HEK293T (cell line): ENCODE measurements around the gene LDAF1.
"Not testable (repeated sequence)": the region's sequence is repeated elsewhere in the genome, so short reads cannot be mapped to it uniquely, and the experiment has no call there.

ENCODE experiments used
- CTCF ChIA-PET: fragments of 350-600 bp; formaldehyde crosslinking; extraction: SDS; loops from one replicate; lab custom pipeline; 2021; ENCODE audit warnings: antibody characterized with exemption, inconsistent platforms; lab: Yijun Ruan, JAX
- POLR2A ChIA-PET: fragments of 350-600 bp; formaldehyde crosslinking; extraction: SDS; loops from one replicate; lab custom pipeline; 2020; ENCODE audit warnings: antibody characterized with exemption, inconsistent platforms; lab: Yijun Ruan, JAX
- DNase-seq: peaks from one replicate; pipeline ENCODE4 v3.0.0; 2012; ENCODE audit warnings: mixed read lengths; ENCODE audit errors: extremely low spot score
- ARNT ChIP-seq: fragments of 450-650 bp; IDR thresholded peaks from 2 replicates; pipeline ENCODE4 v1.6.1; 2017; ENCODE audit warnings: mild to moderate bottlenecking
- BHLHE40 ChIP-seq: fragments of 450-650 bp; IDR thresholded peaks from 2 replicates; pipeline ENCODE4 v1.6.1; 2016; ENCODE audit warnings: mild to moderate bottlenecking, moderate library complexity, borderline replicate concordance
- CTBP1 ChIP-seq: fragments of 450-650 bp; IDR thresholded peaks from 2 replicates; pipeline ENCODE4 v1.6.1; 2016; ENCODE audit warnings: borderline replicate concordance
- ELF4 ChIP-seq: fragments of 450-650 bp; IDR thresholded peaks from 2 replicates; pipeline ENCODE4 v1.6.1; 2017; ENCODE audit warnings: antibody characterized with exemption
- FOXA1 ChIP-seq: fragments of 450-650 bp; IDR thresholded peaks from 2 replicates; pipeline ENCODE4 v1.6.1; 2016; ENCODE audit warnings: mild to moderate bottlenecking
- FOXK2 ChIP-seq: fragments of 450-650 bp; IDR thresholded peaks from 2 replicates; pipeline ENCODE4 v1.6.1; 2016; ENCODE audit warnings: mild to moderate bottlenecking
- FOXM1 ChIP-seq: fragments of 450-650 bp; IDR thresholded peaks from 2 replicates; pipeline ENCODE4 v1.6.1; 2017; ENCODE audit warnings: mild to moderate bottlenecking, borderline replicate concordance
- HDGF ChIP-seq: fragments of 450-650 bp; IDR thresholded peaks from 2 replicates; pipeline ENCODE4 v1.6.1; 2017; ENCODE audit warnings: antibody characterized with exemption, borderline replicate concordance
- L3MBTL2 ChIP-seq: fragments of 450-650 bp; conservative IDR thresholded peaks from 2 replicates; pipeline ENCODE4 v1.6.1; 2016; ENCODE audit warnings: mild to moderate bottlenecking
- LEF1 ChIP-seq: fragments of 450-650 bp; IDR thresholded peaks from 2 replicates; pipeline ENCODE4 v1.6.1; 2017; ENCODE audit warnings: mild to moderate bottlenecking, borderline replicate concordance
- NFRKB ChIP-seq: fragments of 450-650 bp; IDR thresholded peaks from 2 replicates; pipeline ENCODE4 v1.6.1; 2016; ENCODE audit warnings: mild to moderate bottlenecking, moderate library complexity
- SP1 ChIP-seq: fragments of 450-650 bp; IDR thresholded peaks from 2 replicates; pipeline ENCODE4 v1.6.1; 2017
- SUZ12 ChIP-seq: fragments of 450-650 bp; IDR thresholded peaks from 2 replicates; pipeline ENCODE4 v1.6.1; 2016; ENCODE audit warnings: mild to moderate bottlenecking
- TARDBP ChIP-seq: fragments of 450-650 bp; IDR thresholded peaks from 2 replicates; pipeline ENCODE4 v1.6.1; 2016
- ZNF384 ChIP-seq: fragments of 450-650 bp; IDR thresholded peaks from 2 replicates; pipeline ENCODE4 v1.6.1; 2016
- TF ChIP-seq, protein P1 (sequence below): fragments of 450-650 bp; IDR thresholded peaks from 2 replicates; pipeline ENCODE4 v1.6.1; 2016

LDAF1 gene

DNA sequence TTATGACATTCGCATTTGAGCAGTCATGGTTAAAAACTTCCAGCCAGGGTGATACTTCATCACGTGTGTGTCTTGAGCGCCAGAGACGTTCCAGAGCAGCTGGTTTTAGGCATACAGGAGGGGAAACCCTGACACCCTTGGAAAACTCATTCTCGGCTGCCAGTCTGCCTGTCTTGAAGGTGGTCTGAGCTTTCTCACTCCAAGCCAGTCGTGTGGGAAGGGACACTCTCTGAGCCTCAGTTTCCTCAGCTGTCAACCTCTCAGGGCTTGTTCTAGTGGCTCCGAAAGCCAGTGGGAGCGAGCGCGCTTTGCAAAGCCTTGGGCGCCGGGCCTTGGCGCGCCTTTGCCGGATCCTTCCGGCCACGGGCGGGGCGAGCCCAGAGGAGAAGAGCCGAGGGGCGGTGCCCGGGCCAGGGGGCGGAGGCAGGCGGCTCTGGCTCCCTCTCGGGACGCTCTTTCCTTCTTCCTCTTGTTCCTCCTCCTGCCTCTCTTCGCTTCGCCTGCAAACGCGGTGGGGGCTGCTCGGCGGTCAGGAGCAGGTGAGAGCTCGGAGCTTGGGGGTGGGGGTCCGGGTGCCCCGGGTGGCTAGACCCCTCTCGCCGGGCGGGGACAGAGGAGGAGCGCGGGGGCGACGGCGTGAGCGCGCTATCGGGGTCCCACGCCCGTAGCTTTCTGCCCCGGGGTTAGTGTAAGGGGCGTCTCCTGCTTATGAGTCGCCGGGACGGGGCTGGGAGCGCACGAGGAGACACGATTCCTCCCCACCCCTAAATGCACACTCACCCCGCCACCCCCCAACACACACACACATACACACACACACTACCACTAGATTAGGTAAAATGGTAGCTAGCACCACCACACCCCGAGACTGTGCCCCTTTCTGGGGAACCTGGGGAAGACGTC lies at the start of gene LDAF1:
LDAF1 (plus strand) TSS at position 467 of the 903 bp plus-strand sequence. CDS start 2,509 bp downstream, outside the sequence.
- no peak for TF ChIP-seq NFRKB
- no peak for TF ChIP-seq HDGF
- no peak for TF ChIP-seq SUZ12
- TF ChIP-seq CTBP1, result no peak
- no peak for TF ChIP-seq ZNF384
- TF ChIP-seq FOXA1, result no peak
- no peak for TF ChIP-seq LEF1
- no peak for TF ChIP-seq ELF4
- no peak for TF ChIP-seq ARNT
- no peak for TF ChIP-seq SP1
- TF ChIP-seq FOXM1, result no peak
- no peak for TF ChIP-seq FOXK2
- no peak; the same call in none of the 2 replicates for TF ChIP-seq L3MBTL2
- TF ChIP-seq, protein P1, sequence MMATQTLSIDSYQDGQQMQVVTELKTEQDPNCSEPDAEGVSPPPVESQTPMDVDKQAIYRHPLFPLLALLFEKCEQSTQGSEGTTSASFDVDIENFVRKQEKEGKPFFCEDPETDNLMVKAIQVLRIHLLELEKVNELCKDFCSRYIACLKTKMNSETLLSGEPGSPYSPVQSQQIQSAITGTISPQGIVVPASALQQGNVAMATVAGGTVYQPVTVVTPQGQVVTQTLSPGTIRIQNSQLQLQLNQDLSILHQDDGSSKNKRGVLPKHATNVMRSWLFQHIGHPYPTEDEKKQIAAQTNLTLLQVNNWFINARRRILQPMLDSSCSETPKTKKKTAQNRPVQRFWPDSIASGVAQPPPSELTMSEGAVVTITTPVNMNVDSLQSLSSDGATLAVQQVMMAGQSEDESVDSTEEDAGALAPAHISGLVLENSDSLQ, result no peak
- TF ChIP-seq TARDBP, result no peak
- POLR2A ChIA-PET, result interaction anchor here (0.7 to 3.5 kb wide), 2 partner anchors 39 to 143 kb away, joined by 3 to 17 read pairs; no protein-coding TSS in a partner anchor
- peak; percentile 85 for DNase-seq
- CTCF ChIA-PET, result interaction anchor here (0.5 to 2.3 kb wide), 3 partner anchors 30 to 142 kb away, joined by 3 to 10 read pairs (median 7); no protein-coding TSS in a partner anchor

DNA sequence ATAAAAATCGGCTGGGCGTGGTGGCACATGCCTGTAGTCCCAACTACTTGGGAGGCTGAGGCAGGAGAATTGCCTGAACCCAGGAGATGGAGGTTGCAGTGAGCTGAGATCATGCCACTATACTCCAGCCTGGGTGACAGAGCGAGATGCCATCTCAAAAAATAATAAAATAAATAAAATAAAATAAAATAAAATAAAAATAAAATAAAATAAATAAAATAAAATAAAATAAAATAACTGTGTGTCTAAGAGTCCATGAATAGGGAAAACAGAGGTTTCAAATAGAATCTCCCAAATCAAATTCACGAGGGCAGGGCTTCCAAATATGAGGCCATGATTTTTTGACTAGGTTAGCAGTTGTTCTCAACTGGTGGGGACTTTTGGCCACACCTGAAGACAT lies 42.9 kb upstream of the LDAF1 start:
- CTCF ChIA-PET, POLR2A ChIA-PET, DNase-seq: not testable (repeated sequence)

DNA sequence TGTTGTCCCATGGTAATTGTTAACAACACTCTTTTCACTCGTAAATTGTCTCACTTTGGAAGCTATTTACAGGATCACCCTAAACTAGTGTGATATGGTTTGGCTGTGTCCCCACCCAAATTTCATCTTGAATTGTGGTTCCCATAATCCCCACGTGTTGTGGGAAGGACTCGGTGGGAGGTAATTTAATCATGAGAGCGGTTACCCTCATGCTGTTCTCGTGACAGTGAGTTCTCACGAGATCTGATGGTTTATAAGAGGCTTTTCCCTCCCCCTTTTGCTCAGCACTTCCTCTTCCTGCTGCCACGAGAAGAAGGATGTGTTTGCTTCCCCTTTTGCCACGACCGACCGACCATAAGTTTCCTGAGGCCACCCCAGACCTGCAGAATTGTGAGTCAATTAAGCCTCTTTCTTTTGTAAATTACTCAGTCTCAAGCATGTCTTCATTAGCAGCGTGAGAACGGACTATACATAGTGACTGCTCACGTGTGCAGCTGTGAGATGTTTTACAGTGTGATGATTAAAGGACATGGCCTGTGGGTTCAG lies 42.3 kb upstream of the LDAF1 start:
- ChIA-PET CTCF (no interaction called here), POLR2A (no interaction called here)
- DNase-seq, result no peak
- TF ChIP-seq SUZ12, result no peak
- TF ChIP-seq LEF1, result no peak
- TF ChIP-seq L3MBTL2, result 0 out of 2 replicates have a peak, but pooled peaks have one; percentile 18
- no peak for TF ChIP-seq ARNT
- TF ChIP-seq SP1, result no peak

DNA sequence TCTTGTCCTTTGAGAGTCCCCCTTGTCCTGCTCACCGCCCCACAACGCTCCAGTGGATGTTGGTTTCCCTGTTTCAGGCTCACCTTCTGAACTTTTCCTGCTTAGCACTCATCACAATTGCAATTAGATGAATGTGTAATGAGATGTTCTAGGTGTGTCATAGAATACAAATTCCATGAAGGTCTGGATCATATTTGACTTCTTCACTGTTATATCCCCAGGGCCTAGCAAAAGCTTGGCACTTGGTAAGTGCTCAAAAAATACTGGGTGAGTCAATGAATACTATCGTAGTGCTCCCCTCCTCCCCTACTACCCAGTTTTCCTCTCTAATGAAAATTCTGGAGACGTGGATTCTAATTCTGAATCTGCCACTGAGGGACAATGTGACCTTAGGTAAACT lies 40.9 kb upstream of the LDAF1 start:
- POLR2A ChIA-PET, result no interaction called here
- CTCF ChIA-PET, result no interaction called here
- TF ChIP-seq NFRKB, result no peak
- TF ChIP-seq SUZ12, result no peak
- no peak for TF ChIP-seq SP1
- no peak for TF ChIP-seq BHLHE40
- no peak for TF ChIP-seq ELF4
- TF ChIP-seq HDGF, result no peak
- TF ChIP-seq ZNF384, result no peak
- DNase-seq, result no peak

DNA sequence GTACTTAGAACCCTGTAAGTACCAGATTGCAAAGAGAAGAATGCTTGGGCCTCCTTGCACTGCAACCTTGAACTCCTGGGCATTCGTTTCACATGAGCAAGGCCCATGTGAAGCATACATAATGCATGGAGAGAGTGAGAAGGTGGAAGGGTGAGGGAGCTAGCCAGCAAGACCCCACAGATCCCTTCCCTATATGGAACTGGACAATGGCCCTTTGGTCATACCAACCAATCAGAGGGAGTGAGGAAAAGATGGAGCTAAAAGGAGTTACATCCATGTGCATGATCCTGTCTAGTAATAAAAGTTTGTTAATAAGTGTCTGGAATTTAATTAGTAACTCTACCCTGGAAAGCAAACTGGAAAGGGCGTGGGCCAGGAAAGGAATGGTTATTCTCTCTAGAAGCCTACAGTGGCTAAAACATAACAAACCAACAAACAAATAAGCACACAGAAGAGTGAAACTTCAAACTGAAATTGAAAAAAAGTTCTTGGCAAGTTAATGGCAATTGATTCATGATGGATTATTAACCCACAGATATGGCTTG lies 37.4 kb upstream of the LDAF1 start:
- no peak for TF ChIP-seq ZNF384
- TF ChIP-seq SP1, result no peak
- no peak for TF ChIP-seq SUZ12
- no peak for TF ChIP-seq FOXK2
- TF ChIP-seq ARNT, result no peak
- no peak for TF ChIP-seq TARDBP
- no peak for TF ChIP-seq NFRKB
- no peak for TF ChIP-seq BHLHE40
- TF ChIP-seq, protein P1, result no peak
- no peak for TF ChIP-seq HDGF
- no peak for TF ChIP-seq ELF4
- TF ChIP-seq LEF1, result no peak
- TF ChIP-seq FOXA1, result no peak
- TF ChIP-seq CTBP1, result no peak
- TF ChIP-seq L3MBTL2, result no peak
- TF ChIP-seq FOXM1, result no peak
- CTCF ChIA-PET, result no interaction called here
- no peak for DNase-seq
- POLR2A ChIA-PET, result no interaction called here

DNA sequence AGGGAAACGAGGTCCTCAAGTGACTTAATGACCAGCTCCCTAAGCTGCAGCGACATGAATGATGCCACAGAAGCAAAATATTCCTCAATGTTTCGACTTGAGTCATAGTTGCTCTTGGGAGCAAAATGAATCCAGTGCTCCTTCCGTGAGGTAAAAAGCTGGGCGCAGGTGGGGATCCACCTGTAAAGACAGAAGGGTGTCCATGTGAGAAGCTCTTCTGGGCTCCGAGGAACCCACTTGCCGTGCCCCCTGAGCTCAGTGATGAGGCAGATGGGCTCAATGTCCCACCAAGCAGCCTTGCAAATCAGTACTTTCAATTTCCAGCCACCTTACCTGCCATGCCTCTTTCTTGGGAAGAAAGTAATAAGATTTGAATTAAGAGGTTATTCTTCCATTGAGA lies 33.3 kb upstream of the LDAF1 start:
- TF ChIP-seq NFRKB, result no peak
- DNase-seq, result no peak
- CTCF ChIA-PET, result no interaction called here
- POLR2A ChIA-PET, result no interaction called here

DNA sequence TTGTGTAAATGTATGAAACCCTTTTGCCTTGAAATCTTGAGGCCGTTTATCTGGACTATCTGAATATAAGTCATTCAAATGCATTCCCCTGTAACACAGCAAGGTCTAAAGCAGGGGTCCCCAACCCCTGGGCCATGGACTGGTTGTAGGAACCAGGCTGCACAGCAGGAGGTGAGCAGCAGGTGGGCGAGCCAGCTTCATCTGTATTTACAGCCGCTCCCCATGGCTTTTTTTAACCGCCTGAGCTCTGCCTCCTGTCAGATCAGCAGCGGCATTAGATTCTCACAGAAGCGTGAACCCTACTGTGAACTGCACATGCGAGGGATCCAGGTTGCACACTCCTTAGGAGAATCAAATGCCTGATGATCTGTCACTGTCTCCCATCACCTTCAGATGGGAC lies 32.0 kb upstream of the LDAF1 start:
- TF ChIP-seq LEF1, result no peak
- POLR2A ChIA-PET, result no interaction called here
- DNase-seq, result no peak
- CTCF ChIA-PET, result no interaction called here
